ENCODE measurements around the gene RNF6. TPM values are rescaled to one million over a fixed set of nuclear protein-coding genes. Genes with fewer than 3 reads are reported as not detected.

Gene RNF6
- total RNA-seq, 1 donor from 2014 or later: 28.2 TPM

DNA sequence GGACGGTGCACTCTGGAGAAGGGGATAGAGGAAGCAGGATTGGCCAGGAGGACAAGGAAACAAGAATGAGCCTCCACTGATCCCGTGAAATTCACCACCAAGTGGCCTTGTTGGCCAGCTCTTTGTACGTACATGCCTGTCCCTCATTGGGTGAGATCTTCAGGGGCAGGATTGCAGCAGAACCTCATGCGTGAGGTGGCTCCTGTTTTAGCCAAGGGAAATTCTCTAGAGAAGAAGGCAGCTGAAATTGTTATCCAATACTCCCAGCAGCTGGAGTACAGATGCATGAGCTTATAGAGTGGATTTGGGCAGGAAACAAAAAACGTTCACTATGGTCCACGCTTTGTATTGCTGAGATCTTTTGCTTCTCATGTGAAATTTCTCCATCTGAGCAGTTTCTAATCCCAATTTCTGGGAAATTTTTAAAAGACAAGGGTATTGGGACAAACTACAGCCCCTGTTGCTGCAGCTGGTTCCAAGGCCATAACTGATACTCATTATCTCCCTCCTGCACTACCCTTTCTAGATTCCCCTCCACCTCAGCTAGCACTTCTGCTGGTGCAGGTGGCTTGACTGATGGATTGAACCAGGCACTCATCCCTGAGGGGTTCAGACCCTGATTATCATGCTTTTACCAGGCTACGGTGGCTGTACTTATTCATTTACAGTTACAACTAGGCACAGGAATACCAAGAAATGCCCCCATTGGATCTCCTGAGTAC, 3.9 kb upstream of the RNF6 start:
- no peak for DNase-seq (ENCODE audit: low spot score)

DNA sequence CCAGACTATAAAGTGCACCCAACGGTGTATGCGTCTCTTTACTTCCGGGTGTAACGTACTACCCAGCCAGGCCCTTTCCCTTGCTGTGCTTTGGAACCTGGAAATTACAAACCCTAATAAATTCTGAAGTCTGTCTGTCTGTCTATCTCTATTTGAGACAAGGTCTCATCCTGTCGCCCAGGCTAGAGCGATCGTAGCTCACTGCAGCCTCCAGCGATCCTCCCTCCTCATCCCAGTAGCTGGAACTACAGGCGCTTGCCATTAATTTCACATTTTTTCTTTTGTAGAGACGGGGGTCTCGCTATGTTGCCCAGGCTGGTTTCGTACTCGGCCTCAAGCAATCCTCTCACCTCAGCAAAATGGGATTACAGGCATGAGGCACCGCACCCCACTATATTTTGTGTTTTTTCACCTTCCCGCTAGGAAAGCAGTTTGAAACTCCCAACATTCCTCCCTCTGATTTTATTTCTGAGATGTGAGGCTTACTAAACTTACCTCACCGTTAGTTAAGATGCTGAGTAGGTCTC, 469 bp upstream of the RNF6 start:
- DNase-seq (ENCODE audit: low spot score): no peak

DNA sequence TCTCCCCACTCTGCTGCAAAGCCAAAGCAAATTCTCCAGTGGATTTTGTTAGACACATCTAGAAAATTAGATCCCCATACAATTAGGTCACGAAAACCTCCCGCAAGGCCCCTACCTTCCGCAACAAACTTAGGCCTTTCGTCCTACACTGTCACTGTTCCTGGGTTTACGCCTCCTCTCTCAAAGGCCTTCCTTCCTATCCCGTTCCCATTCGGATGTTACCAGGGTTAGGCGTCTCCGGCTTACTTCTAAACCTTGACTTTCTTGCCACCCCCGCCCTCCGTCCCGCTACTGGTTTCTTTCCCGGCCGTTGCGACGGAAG, 754 bp downstream of the RNF6 start:
- no peak for DNase-seq (ENCODE audit: low spot score)

DNA sequence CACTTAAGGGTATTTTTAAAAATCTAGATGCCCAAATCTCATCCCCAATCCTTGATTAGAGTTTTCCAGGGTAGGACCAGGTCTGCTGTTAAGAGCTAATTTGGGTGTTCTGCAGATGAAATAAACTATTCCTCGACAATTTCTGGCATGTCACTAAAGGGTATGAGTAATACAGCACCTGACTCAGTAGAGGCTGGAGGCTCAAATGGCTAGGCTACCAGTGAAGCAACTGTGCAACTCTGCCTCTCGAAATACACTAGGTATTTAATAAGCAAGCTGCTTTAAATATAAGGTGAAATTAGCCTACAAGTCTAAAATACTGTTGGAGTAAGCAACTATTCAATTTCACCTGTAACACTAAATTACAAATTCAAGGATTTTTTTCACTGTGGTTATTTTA, 1.5 kb downstream of the RNF6 start:
- no peak for DNase-seq (ENCODE audit: low spot score)

DNA sequence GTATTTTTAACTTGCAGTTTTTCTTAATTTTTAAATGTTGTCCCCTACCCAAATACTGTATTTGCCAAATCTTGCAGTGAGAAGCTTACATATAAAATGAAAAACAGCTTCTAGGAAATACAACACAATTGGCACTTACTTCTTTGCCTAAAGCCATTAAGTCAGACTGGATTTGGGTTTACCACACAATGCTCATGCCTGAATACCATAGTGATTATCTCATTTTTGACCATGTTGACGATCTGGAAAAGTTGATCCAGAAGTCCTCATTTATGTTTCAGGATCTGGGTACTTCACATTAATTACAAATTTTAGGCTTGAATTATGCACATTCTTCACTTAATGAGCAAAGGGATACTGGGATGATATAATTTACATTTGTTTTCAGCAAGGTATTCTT, 2.4 kb downstream of the RNF6 start:
- DNase-seq (ENCODE audit: low spot score): no peak

DNA sequence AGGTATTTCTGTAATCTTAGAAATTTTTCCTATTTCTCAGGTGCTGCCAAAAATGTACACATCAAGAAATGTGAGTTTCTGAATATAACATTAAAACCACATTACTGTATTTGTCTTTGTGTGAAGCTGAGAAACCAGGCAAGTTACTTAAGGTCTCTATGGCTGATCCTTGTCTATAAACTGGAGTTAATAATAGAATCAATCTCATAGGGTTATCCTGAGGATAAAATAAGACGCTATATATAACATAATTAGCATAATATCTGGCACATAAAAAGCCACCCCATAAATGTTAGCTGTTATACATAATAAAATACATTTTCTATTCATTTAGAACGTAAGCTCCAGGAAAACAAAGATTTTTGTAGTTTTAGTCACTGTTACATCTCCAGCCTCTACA, 6.1 kb downstream of the RNF6 start:
- DNase-seq (ENCODE audit: low spot score): no peak

DNA sequence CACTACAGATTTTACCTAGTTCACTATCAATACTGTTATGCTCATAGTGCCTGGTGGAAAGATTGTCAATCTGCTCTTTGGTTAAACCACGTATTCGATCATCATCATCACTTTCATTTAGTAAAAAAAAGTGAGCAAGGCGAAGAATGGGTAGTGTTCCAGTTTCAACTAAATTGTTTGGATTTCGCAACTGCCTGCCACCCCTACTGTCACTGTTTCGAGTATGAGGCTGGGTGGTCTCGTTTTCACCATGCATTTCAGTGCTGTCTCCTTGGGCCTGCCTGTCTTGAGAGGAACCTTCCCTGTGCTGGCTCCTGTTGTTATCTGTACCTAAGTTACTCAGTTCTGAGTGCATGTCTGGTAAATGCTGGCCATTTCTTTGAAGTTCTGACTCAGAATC, 8.1 kb downstream of the RNF6 start:
- no peak for DNase-seq (ENCODE audit: low spot score)

DNA sequence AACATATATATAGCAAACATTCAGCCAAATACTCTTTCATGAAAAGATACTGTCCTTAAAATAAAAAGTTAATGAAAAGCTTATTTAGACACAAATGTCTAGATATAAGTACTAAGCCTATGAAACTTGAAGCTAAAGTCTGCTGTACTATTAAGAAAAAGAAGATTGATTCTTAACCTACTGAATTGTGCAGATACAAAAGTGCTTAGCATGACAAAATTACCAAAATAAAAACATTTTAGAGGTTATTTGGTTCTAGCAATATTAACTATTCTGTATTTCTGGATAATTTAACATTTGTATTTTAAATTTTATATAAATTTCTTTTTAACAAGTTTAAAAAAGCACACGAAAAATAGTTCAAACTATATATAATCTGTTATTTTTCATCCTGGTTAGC, 8.8 kb downstream of the RNF6 start:
- DNase-seq (ENCODE audit: low spot score): no peak

DNA sequence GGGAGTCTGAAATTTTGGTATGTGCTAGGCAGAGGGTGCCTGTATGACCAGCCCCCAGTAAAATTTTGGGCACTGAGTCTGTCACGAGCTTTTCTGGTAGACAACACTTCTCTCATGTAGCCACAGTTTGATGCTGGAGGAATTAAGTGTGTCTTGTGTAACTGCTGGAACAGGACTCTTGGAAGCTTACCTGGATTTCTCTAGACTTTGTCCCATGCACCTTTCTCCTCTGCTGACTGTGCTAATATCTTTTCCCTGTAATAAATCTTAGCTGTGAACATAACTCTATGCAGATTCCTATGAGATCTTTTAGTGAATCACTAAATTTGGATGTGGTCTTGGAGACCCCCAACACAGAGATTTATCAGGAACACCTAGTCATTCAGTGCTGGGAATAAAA, 13.8 kb downstream of the RNF6 start:
- no peak for DNase-seq (ENCODE audit: low spot score)

DNA sequence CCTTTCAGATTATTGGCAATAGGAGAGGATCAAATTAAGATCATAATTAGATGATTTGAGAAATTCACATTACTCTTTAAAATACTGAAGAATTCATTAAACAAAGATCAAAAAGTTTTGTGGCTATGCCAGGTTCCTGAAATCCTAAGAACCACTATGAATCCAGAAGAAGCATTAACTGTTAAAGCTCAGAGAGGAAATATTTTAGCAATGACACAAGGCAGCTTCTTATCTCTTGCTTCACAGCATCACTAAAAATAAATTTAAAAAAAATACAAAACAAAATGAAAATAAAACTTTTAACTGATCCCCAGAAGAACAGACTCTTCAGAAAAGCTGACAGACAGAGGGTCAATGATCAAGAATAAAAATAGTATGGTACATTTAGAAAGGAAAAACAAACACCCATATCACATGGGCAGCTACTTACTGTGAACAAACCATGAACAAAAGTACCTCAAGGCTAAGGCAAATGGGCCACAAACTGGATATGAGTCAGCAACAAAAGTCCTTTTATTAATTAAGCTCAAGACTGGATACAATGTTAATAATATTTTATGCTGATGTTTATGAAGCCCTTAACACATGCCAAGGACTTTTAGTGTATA, 19.6 kb downstream of the RNF6 start:
- no peak for DNase-seq (ENCODE audit: low spot score)

DNA sequence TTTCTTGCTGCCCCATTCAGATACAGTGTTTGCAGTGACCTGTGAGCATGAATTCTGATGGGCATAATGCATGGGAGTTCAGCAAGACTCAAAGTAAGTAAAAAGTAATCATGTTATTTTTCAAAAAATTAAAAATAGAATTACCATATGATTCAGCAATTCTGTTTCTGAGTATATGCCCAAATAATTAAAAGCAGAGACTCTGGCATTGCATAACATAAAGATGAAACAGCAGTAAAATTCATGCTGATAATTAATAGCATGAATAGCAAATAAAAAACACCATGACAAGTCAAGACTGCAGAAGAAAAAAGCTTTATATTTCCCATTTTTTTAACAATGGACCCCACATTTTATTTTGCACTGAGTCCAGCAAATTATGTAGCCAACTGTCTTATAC, 21.3 kb downstream of the RNF6 start:
- no peak for DNase-seq (ENCODE audit: low spot score)

DNA sequence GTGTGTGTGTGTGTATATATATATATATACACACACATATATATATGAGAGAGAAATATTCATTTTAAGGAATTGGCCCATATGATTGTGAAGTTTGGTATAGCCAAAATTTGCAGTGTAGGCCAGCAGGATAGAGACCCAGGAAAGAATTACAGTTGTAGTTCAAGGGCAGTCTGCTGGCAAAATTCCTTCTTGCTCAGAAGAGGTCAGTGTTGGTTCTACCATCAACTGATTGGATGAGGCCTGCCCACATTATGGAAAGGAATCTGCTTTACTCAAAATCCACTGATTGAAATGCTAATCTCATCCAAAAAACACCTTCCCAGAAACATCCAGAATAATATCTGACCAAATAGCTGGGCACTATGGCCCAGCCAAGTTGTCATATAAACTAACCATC, 24.0 kb downstream of the RNF6 start:
- no peak for DNase-seq (ENCODE audit: low spot score)

DNA sequence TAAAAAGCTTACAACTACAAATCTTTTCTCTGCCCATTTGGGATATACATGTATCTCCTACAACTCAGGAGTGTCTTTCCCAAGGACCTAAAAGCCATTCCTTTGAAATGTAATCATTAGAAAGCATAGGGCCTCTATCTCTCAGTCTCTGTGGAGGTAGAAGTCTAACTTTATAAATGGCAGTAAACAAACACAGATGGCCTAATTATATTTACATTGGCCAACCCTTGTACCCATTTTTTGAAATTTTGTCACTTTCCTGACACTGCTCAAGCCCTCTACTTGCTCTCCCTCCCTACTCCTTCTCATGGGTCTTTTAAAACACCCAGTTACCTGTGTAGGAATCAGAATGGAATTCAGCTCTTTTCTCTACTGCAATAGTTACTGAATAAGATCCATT, 24.8 kb downstream of the RNF6 start:
- no peak for DNase-seq (ENCODE audit: low spot score)

DNA sequence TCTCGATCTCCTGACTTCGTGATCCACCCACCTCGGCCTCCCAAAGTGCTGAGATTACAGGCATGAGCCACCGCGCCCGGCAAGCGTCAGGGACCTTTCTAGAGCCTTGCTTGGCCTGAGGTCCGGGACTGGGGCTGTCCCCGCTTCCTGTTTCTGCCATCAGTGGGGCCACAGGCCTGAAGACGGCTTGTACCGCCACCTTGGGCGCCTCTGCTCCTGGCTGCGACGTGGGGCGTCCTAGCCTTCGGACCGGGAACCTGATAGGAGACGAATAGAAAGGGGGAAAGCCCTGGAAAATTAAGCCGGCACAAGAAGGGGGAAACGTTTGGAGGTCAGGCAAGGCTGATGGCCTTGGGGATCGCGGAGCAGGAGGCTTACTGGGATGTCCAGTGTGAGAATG, 35.1 kb downstream of the RNF6 start:
- no peak for DNase-seq (ENCODE audit: low spot score)

DNA sequence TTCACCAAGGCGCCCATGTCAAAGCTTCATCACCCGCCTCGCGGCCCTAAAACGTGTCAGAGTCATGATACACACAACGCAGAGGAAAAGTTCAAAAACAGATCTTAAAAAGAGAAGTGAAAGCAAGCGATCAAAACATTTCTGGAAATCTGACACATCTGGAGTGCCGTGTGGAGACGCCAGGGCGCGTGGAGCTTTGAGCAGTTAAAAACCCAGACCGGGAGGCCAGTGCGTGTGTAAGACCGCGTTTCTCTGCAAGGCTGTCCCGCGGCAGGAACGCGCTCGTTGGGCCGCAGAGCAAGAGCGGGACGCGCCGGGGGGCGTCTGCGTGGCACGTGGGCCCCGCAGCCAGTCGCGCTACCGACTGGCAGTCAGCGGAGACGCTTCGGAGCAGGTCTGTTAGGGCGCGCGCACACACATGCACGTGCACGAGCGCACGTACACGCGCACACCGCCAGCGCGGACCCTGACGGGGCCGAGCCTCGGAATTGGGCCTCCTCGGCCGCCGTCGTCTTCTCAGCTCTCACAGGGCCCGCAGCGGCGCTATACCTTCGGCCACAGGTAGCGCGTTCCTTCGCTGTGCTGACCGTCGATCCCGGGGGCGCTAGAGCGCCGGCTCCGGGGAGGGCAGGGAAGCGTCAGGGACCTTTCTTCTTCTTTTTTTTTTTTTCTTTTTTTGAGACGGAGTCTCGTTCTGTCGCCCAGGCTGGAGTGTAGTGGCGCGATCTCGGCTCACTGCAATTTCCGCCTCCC, 35.8 kb downstream of the RNF6 start:
- DNase-seq (ENCODE audit: low spot score): peak; percentile 90

DNA sequence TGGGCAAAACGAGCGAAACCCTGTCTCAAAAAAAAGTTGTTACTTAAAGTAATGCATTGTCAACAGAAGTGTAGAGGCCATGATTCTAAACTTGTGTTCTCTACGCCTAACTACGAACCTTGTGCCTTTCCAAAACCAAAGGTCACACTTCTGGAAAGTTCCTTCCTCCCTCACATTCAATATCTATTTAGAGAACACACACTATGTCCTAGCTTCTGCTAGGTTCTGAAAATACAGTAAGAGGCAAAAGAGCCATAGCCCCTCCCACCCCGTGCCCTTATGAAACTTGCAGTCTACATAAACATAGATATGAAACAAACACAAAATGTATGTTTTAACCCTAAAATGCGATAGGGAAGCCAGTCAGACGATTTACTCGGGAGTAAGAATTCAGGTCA, 36.4 kb downstream of the RNF6 start:
- DNase-seq (ENCODE audit: low spot score): no peak

DNA sequence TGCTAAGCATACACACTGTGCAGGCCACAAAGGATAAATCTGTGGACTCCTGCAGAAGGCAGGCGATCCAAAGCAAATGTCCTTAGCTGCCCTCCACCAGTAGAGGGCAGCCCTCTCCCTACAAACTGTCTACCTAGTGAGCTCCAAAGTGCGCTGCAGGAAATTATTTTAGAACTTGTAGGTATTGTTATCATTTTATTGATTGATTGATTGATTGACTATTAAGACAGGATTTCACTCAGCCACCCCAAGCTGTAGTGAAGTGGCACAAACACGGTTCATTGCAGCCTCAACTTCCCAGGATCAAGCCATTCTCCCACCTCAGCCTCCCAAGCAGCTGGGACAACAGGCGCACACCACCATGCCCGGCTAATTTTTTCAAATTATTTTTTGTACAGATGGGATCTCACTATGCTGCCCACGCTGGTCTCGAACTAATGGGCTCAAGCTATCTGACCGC, 37.3 kb downstream of the RNF6 start:
- peak; percentile 77 for DNase-seq (ENCODE audit: low spot score)

DNA sequence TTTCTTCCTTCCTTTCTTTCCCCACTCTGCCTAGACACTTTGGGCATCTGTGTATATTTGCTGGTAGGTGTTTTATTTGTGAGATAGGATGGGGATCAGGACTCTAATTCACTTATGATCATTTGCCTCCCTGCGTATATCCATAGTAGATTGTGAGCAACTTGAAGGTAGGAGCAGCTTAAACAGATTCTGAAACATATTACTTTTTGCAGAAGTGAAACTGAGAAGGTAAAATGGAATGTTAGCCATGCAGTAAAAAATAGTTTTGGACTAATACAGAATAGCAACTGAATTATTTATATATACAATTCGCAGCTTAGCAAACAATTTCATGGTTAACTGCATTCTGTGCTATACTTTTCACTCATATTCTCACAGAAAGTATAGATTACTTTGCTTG, 38.7 kb downstream of the RNF6 start:
- DNase-seq (ENCODE audit: low spot score): no peak

DNA sequence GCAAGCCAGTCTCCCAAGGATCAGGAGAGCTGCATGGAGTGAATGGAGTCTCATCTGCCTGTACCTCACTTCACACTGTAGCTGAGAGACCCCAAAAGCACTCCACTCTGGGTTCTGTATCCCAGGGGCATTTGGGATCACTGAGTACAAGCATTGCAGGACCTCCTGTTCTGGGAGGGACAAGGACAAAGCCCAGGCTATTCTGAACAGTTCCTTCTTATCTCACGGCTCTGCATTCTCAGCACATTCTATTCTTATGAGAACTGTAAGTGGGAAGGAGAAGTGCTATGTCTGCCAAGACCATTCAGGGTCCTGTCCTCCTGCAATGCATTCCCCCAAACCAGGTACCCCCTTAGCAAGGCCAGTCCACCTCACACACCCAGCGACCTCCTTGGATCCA, 42.8 kb downstream of the RNF6 start:
- DNase-seq (ENCODE audit: low spot score): no peak

DNA sequence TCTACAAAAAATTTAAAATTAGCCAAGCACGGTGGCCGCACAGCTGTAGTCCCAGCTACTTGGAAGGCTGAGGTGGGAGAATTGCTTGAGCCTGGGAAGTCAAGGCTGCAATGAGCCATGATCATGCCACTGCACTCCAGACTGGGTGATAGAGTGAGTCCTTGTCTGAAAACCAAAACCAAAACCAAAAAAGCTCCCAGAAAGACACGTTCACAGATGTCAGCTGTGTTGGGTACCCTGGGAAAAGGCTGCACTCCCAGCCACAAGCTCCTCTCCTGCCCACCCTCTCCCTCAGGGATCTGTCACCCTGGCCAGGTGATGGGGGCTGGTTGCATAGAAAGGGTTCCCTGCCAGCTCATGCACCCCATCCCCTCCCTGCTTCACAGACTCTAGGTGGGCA, 53.3 kb downstream of the RNF6 start:
- DNase-seq (ENCODE audit: low spot score): no peak

DNA sequence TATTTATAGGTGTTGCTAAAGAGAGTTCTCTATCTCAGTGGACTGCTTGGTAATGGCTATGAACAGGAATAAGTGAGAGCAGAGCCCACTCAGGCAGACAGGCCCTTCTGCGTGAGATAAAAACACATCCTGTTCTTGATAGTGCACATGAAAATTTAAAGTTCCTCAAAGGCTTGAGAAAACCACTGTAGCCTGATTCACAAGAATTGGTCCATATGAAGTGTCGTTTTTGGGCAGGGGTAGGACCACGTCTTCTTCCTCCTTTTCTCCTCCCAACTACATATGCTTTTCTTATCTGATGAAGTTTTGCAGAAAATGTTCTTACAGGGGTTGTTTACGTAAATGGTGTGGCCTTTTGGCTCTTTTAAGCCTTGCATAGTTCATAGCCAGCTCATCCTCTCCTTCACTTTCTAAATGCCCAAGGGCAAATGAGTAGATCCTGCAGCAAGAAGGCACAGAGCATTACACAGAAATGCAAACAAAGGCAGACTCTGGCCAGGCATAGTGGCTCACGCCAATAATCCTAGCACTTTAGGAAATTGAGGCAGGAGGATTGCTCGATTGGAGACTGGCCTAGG, 53.8 kb downstream of the RNF6 start:
- no peak for DNase-seq (ENCODE audit: low spot score)

DNA sequence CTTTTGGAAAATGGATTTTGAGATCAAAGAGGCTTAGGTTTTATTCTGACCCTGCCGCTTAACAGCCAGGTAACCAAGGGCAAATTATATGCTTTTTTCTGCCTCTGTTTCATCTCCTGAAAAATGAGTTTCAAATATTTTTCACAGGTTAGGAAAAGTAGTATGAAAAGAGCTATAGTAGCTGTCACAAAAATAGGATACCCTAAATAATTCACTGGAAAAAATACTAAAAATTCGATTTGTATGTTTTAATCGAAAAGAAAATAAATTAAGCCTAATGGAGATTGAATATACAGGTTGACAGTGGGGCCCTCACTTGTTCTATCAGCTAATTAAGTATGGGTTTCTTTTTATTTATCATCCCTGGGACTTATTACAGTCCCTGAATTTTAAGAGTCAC, 58.3 kb downstream of the RNF6 start:
- no peak for DNase-seq (ENCODE audit: low spot score)

Measured in mucosa of gallbladder (tissue), 1 donor.